ENCODE measurements around the gene FHL2.

FHL2 gene

GRCh38 chr2:105400138-105400540 lies 1.3 kb upstream of the FHL2 start:
- no peak for TF ChIP-seq CTCF (IDR thresholded peaks at IDR 0.05; ENCODE audit: low read depth, low read length)
- Histone ChIP-seq H3K9me3 (ENCODE audit: severe bottlenecking) (peaks cover 2% of the 10 kb centered on the region), H3K36me3 (peaks cover 3% of the 10 kb centered on the region; the same call in 1 of the 2 replicates), H3K27ac (no peak overlapping the region), H3K4me3 (ENCODE audit: low read depth, low read length) (no peak overlapping the region), H3K27me3 (ENCODE audit: insufficient read depth, low read depth, severe bottlenecking) (no peaks in the 10 kb centered on the region)
- DNase-seq: no peak

GRCh38 chr2:105399207-105399861 lies 483 bp upstream of the FHL2 start:
- no peak for DNase-seq
- TF ChIP-seq CTCF (IDR thresholded peaks at IDR 0.05; ENCODE audit: low read depth, low read length): no peak
- H3K36me3 ChIP-seq: peaks cover 3% of the 10 kb centered on the region; the same call in 1 of the 2 replicates
- no peak overlapping the region for H3K27ac ChIP-seq
- H3K4me3 ChIP-seq (ENCODE audit: low read depth, low read length): no peak overlapping the region
- H3K27me3 ChIP-seq (ENCODE audit: insufficient read depth, low read depth, severe bottlenecking): no peaks in the 10 kb centered on the region
- peaks cover 2% of the 10 kb centered on the region for H3K9me3 ChIP-seq (ENCODE audit: severe bottlenecking)

- Histone ChIP-seq H3K4me3 (ENCODE audit: low read depth, low read length) (peak overlapping the region; percentile 93), H3K27me3 (ENCODE audit: insufficient read depth, low read depth, severe bottlenecking) (no peaks in the 10 kb centered on the region)
These were observed 907 bp downstream of the FHL2 start for GRCh38 chr2:105397953-105398335.

GRCh38 chr2:105397025-105397722 lies 1.7 kb downstream of the FHL2 start:
- H3K4me3 ChIP-seq (ENCODE audit: low read depth, low read length): no peak overlapping the region
- H3K9me3 ChIP-seq (ENCODE audit: severe bottlenecking): peaks cover 2% of the 10 kb centered on the region
- H3K27me3 ChIP-seq (ENCODE audit: insufficient read depth, low read depth, severe bottlenecking): no peaks in the 10 kb centered on the region
- DNase-seq: no peak
- peaks cover 3% of the 10 kb centered on the region; the same call in 1 of the 2 replicates for H3K36me3 ChIP-seq
- no peak for TF ChIP-seq CTCF (IDR thresholded peaks at IDR 0.05; ENCODE audit: low read depth, low read length)
- no peak overlapping the region for H3K27ac ChIP-seq

More at GRCh38 chr2:105397953-105398335, 907 bp downstream of the FHL2 start:
- Histone ChIP-seq H3K27ac (peak overlapping the region; percentile 67), H3K9me3 (ENCODE audit: severe bottlenecking) (peaks cover 2% of the 10 kb centered on the region), H3K36me3 (peaks cover 3% of the 10 kb centered on the region; the same call in 1 of the 2 replicates)
- no peak for DNase-seq
- no peak for TF ChIP-seq CTCF (IDR thresholded peaks at IDR 0.05; ENCODE audit: low read depth, low read length)

GRCh38 chr2:105396254-105397024 lies 2.4 kb downstream of the FHL2 start:
- no peak for TF ChIP-seq CTCF (IDR thresholded peaks at IDR 0.05; ENCODE audit: low read depth, low read length)
- Histone ChIP-seq H3K36me3 (peaks cover 3% of the 10 kb centered on the region; the same call in 1 of the 2 replicates), H3K27me3 (ENCODE audit: insufficient read depth, low read depth, severe bottlenecking) (no peaks in the 10 kb centered on the region), H3K9me3 (ENCODE audit: severe bottlenecking) (peaks cover 2% of the 10 kb centered on the region), H3K4me3 (ENCODE audit: low read depth, low read length) (no peak overlapping the region), H3K27ac (no peak overlapping the region)
- no peak for DNase-seq

All from WERI-Rb-1 (cell line).